Measurements from ENCODE around the gene PNPLA4. TPM values are rescaled to one million over a fixed set of nuclear protein-coding genes. Genes with fewer than 3 reads are reported as not detected.

Gene PNPLA4
- total and polyA plus RNA-seq, 2 donors (not counting 3 experiments of a cell fraction or from before 2014, with no cell fraction given) = 8.8 to 13.1 TPM

DNA sequence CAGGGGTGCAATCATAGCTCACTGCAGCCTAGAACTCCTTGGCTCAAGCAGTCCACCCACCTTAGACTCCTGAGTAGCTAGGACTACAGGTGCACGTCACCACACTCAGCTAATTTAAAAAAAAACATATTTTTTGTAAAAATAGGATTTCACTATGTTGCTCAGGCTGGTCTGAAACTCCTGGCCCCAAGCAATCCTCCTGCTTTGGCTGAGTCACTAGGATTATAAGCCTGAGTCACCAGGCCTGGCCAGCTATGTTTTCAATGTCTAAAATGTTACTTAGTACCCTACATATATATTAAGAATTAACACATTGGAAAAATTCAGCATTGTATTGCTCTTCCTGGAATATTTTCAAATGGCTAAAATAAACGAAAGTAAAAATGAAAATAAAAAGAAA, 37.5 kb downstream of the PNPLA4 start:
- no peaks in the 10 kb centered on the region for H3K4me1 ChIP-seq (ENCODE audit: control insufficient read depth, extremely low read depth, insufficient read depth, low read length)
- ChIA-PET POLR2A (no interaction called here), CTCF (interaction anchor here (0.6 kb wide), 1 partner anchor 658 kb away, joined by 3 read pairs; no protein-coding TSS in a partner anchor)
- H4K20me1 ChIP-seq (replicated peaks; ENCODE audit: control insufficient read depth, extremely low read depth, insufficient read depth, low read length) = no peaks in the 10 kb centered on the region
- FAIRE-seq (no peak), DNase-seq (ENCODE audit: low read depth, low spot score) (no peak)
- no peak overlapping the region for H3K4me3 ChIP-seq (replicated peaks in 1 of 3; ENCODE audit: insufficient read depth in 1 of 3, low read depth in 1 of 3, low read length in 3 of 3)
- no peaks in the 10 kb centered on the region for H3K27me3 ChIP-seq (ENCODE audit: control insufficient read depth in 2 of 2, insufficient read depth in 2 of 2, low read length in 2 of 2)
- dilution Hi-C loops (cut with MboI; ENCODE audit: extremely low pct_ligation_motif_present, low sequenced_read_pairs) = no loop called here
- BruUV-seq (replicated peaks) = no TSS peak
- intact Hi-C loops (cut with micrococcal nuclease) = no loop called here
- no peaks in the 10 kb centered on the region for H3K79me2 ChIP-seq (ENCODE audit: control insufficient read depth, insufficient read depth, low read length)
- H3K36me3 ChIP-seq (ENCODE audit: control insufficient read depth in 2 of 2, extremely low read depth in 1 of 2, insufficient read depth in 2 of 2, low read length in 2 of 2) = no peaks in the 10 kb centered on the region
- TF ChIP-seq MYC (IDR thresholded peaks at IDR 0.05; ENCODE audit: low read depth, low read length) (no peak), GATA2 (IDR thresholded peaks at IDR 0.05; ENCODE audit: insufficient read depth, insufficient read length, low read depth, low read length) (no peak), EZH2 (IDR thresholded peaks at IDR 0.05; ENCODE audit: borderline replicate concordance, low read depth, low read length, severe bottlenecking) (no peak), FOS (IDR thresholded peaks at IDR 0.05; ENCODE audit: borderline replicate concordance, insufficient read depth, low read length) (no peak), POLR2A (IDR thresholded peaks at IDR 0.05; ENCODE audit: low read depth, low read length) (no peak), POLR2AphosphoS5 (IDR thresholded peaks at IDR 0.05; ENCODE audit: insufficient read depth, low read depth, low read length) (no peak), JUN (IDR thresholded peaks at IDR 0.05; ENCODE audit: borderline replicate concordance, insufficient read depth, insufficient read length, low read depth) (no peak)
- TF ChIP-seq, protein P1, sequence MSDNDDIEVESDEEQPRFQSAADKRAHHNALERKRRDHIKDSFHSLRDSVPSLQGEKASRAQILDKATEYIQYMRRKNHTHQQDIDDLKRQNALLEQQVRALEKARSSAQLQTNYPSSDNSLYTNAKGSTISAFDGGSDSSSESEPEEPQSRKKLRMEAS (IDR thresholded peaks at IDR 0.05; ENCODE audit: insufficient read depth, insufficient read length) = no peak
- TF ChIP-seq, protein P2, sequence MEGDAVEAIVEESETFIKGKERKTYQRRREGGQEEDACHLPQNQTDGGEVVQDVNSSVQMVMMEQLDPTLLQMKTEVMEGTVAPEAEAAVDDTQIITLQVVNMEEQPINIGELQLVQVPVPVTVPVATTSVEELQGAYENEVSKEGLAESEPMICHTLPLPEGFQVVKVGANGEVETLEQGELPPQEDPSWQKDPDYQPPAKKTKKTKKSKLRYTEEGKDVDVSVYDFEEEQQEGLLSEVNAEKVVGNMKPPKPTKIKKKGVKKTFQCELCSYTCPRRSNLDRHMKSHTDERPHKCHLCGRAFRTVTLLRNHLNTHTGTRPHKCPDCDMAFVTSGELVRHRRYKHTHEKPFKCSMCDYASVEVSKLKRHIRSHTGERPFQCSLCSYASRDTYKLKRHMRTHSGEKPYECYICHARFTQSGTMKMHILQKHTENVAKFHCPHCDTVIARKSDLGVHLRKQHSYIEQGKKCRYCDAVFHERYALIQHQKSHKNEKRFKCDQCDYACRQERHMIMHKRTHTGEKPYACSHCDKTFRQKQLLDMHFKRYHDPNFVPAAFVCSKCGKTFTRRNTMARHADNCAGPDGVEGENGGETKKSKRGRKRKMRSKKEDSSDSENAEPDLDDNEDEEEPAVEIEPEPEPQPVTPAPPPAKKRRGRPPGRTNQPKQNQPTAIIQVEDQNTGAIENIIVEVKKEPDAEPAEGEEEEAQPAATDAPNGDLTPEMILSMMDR (IDR thresholded peaks at IDR 0.05; ENCODE audit: extremely low read depth in 1 of 2, insufficient read depth in 1 of 2, low read depth in 1 of 2, low read length in 2 of 2) = no peak
- H3K9me1 ChIP-seq (replicated peaks; ENCODE audit: control insufficient read depth, extremely low read depth, insufficient read depth, low read length) = no peaks in the 10 kb centered on the region
- no peaks in the 10 kb centered on the region for H3K9me3 ChIP-seq (replicated peaks; ENCODE audit: control insufficient read depth, insufficient read depth, low read length)
- no peak overlapping the region for H3K4me2 ChIP-seq (ENCODE audit: insufficient read depth, low read length)
- H3K27ac ChIP-seq (ENCODE audit: insufficient read depth, low read depth, low read length) = no peak overlapping the region
- H2AFZ ChIP-seq (ENCODE audit: low read depth, low read length) = no peak overlapping the region
- no peak overlapping the region for H3K9ac ChIP-seq (replicated peaks; ENCODE audit: extremely low read depth, insufficient read depth, low read length)

Measured in endothelial cell of umbilical vein (primary cell).